ENCODE results near the gene VASN. TPM values are rescaled to one million over a fixed set of nuclear protein-coding genes. Genes with fewer than 3 reads are reported as not detected.

The VASN gene
- total RNA-seq, 1 donor, result 0.27 TPM

GRCh38 chr16:4351880-4352279 is 19.8 kb upstream of the VASN start:
- no peak for DNase-seq (ENCODE audit: low read depth in 2 of 3, low spot score in 2 of 3)

- no peak for DNase-seq (ENCODE audit: low read depth in 2 of 3, low spot score in 2 of 3)
Measured at GRCh38 chr16:4352843-4353242, 18.8 kb upstream of the VASN start.

GRCh38 chr16:4353675-4354074 is 18.0 kb upstream of the VASN start:
- DNase-seq (ENCODE audit: low read depth in 2 of 3, low spot score in 2 of 3), result no peak

GRCh38 chr16:4354512-4355409 is 16.9 kb upstream of the VASN start:
- no peak for DNase-seq (ENCODE audit: low read depth in 2 of 3, low spot score in 2 of 3)

GRCh38 chr16:4356820-4357219 is 14.8 kb upstream of the VASN start:
- DNase-seq (ENCODE audit: low read depth in 2 of 3, low spot score in 2 of 3), result no peak

GRCh38 chr16:4358236-4358635 is 13.4 kb upstream of the VASN start:
- no peak for DNase-seq (ENCODE audit: low read depth in 2 of 3, low spot score in 2 of 3)

GRCh38 chr16:4358831-4359561 is 12.7 kb upstream of the VASN start:
- DNase-seq (ENCODE audit: low read depth in 2 of 3, low spot score in 2 of 3), result peak in 2 of 3 donors; percentile 42 to 64

- no peak for DNase-seq (ENCODE audit: low read depth in 2 of 3, low spot score in 2 of 3)
Measured at GRCh38 chr16:4359914-4360313, 11.7 kb upstream of the VASN start.

- DNase-seq (ENCODE audit: low read depth in 2 of 3, low spot score in 2 of 3), result peak in 1 of 3 donors; percentile 15
Measured at GRCh38 chr16:4360538-4361021, 11.1 kb upstream of the VASN start.

GRCh38 chr16:4361033-4361943 is 10.4 kb upstream of the VASN start:
- no peak for DNase-seq (ENCODE audit: low read depth in 2 of 3, low spot score in 2 of 3)

- DNase-seq (ENCODE audit: low read depth in 2 of 3, low spot score in 2 of 3), result no peak
Measured at GRCh38 chr16:4361944-4362311, 9.7 kb upstream of the VASN start.

- DNase-seq (ENCODE audit: low read depth in 2 of 3, low spot score in 2 of 3), result no peak
Measured at GRCh38 chr16:4362476-4363135, 9.0 kb upstream of the VASN start.

- no peak for DNase-seq (ENCODE audit: low read depth in 2 of 3, low spot score in 2 of 3)
Measured at GRCh38 chr16:4364196-4365013, 7.2 kb upstream of the VASN start.

GRCh38 chr16:4365014-4365406 is 6.6 kb upstream of the VASN start:
- no peak for DNase-seq (ENCODE audit: low read depth in 2 of 3, low spot score in 2 of 3)

- DNase-seq (ENCODE audit: low read depth in 2 of 3, low spot score in 2 of 3), result no peak
Measured at GRCh38 chr16:4365615-4366014, 6.0 kb upstream of the VASN start.

GRCh38 chr16:4366016-4366415 is 5.6 kb upstream of the VASN start:
- DNase-seq (ENCODE audit: low read depth in 2 of 3, low spot score in 2 of 3), result no peak

- no peak for DNase-seq (ENCODE audit: low read depth in 2 of 3, low spot score in 2 of 3)
Measured at GRCh38 chr16:4367393-4367856, 4.2 kb upstream of the VASN start.

GRCh38 chr16:4369007-4369733 is 2.5 kb upstream of the VASN start:
- no peak for DNase-seq (ENCODE audit: low read depth in 2 of 3, low spot score in 2 of 3)

- no peak for DNase-seq (ENCODE audit: low read depth in 2 of 3, low spot score in 2 of 3)
Measured at GRCh38 chr16:4370151-4370550, 1.5 kb upstream of the VASN start.

Data from hematopoietic multipotent progenitor cell (in vitro differentiated cells).